Gastrocnemius medialis (tissue), 4 donors: ENCODE measurements around the gene SDCCAG8. TPM values are rescaled to one million over a fixed set of nuclear protein-coding genes. Genes with fewer than 3 reads are reported as not detected.
A peak's percentile ranks its signal among the peaks of the same experiment; 100 is the strongest.

Experiments
- ATAC-seq, 2 donors: fragments of 150-250 bp; one replicate each; pipeline ENCODE4 v1.9.1; 2016
- DNase-seq, 2 donors: peaks; one replicate each; pipeline ENCODE4 v3.0.0-alpha.2; 2019
- H3K27ac ChIP-seq, 4 donors: fragments of 200-600 bp; sonication (generic); 1 replicate in 1 of 4; 2 replicates in 3 of 4; pipeline ENCODE4 v1.5.1; 2016 to 2018; ENCODE audit warnings: mild to moderate bottlenecking in 2 of 4, moderate library complexity in 1 of 4
- H3K27me3 ChIP-seq, 3 donors: fragments of 200-600 bp; sonication (generic) in 2 of 3; 1 replicate in 1 of 3; 2 replicates in 2 of 3; pipeline versions ENCODE4 v1.5.1 to v1.6.0; 2016 to 2019; ENCODE audit warnings: mild to moderate bottlenecking in 1 of 3, moderate library complexity in 1 of 3
- H3K36me3 ChIP-seq, 2 donors: fragments of 200-600 bp; sonication (generic) in 1 of 2; one replicate each; pipeline ENCODE4 v1.5.1; 2017 to 2018
- H3K4me1 ChIP-seq, 2 donors: fragments of 200-600 bp; sonication (generic) in 1 of 2; one replicate each; pipeline ENCODE4 v1.5.1; 2016 to 2017; ENCODE audit warnings: mild to moderate bottlenecking in 2 of 2
- H3K4me3 ChIP-seq, 4 donors: fragments of 200-600 bp; sonication (generic) in 3 of 4; 1 replicate in 1 of 4; 2 replicates in 3 of 4; pipeline ENCODE4 v1.5.1; 2016 to 2019; ENCODE audit warnings: mild to moderate bottlenecking in 2 of 4
- H3K9me3 ChIP-seq, 3 donors: fragments of 200-600 bp; sonication (generic) in 2 of 3; 1 replicate in 1 of 3; 2 replicates in 2 of 3; pipeline ENCODE4 v1.5.1; 2016 to 2019
- POLR2A ChIP-seq, 2 donors: fragments of 450-650 bp; IDR thresholded peaks; one replicate each; pipeline ENCODE4 v1.6.1; 2017; ENCODE audit warnings: antibody characterized with exemption in 2 of 2, mild to moderate bottlenecking in 2 of 2, moderate library complexity in 2 of 2
- in situ Hi-C, 4 donors: fragments of 200-750 bp; cut with MboI; loops; one replicate each; pipeline versions ENCODE4 v1.15.0 to v1.8.0; 2017; ENCODE audit warnings: low sequenced_read_pairs in 4 of 4
- intact Hi-C: fragments of 100-400 bp; cut with DNase I; formaldehyde crosslinking; loops from one replicate; pipeline ENCODE4 v1.15.1; 2023; ENCODE audit warnings: low total_unique reads
- total RNA-seq, 4 donors: library from RNA; depleted of rRNA; stranded (reverse); fragments of >200 nt; gene quantifications; one replicate each; pipeline versions ENCODE4 v1.1.0 to v1.2.3, GENCODE V29; 2016
- TF ChIP-seq, protein P1 (sequence below), 5 experiments: fragments of 450-650 bp in 3 of 5; fragments of 200-600 bp in 2 of 5; sonication (generic) in 2 of 5; IDR thresholded peaks in 4 of 5; conservative IDR thresholded peaks in 1 of 5; 1 replicate in 4 of 5; 2 replicates in 1 of 5; pipeline ENCODE4 v1.5.1; 2016 to 2019; ENCODE audit warnings: antibody characterized with exemption in 5 of 5, mild to moderate bottlenecking in 3 of 5, moderate library complexity in 3 of 5

SDCCAG8 gene
- total RNA-seq, 4 donors from 2014 or later = 12.3 to 33.9 (median 26.1) TPM

DNA sequence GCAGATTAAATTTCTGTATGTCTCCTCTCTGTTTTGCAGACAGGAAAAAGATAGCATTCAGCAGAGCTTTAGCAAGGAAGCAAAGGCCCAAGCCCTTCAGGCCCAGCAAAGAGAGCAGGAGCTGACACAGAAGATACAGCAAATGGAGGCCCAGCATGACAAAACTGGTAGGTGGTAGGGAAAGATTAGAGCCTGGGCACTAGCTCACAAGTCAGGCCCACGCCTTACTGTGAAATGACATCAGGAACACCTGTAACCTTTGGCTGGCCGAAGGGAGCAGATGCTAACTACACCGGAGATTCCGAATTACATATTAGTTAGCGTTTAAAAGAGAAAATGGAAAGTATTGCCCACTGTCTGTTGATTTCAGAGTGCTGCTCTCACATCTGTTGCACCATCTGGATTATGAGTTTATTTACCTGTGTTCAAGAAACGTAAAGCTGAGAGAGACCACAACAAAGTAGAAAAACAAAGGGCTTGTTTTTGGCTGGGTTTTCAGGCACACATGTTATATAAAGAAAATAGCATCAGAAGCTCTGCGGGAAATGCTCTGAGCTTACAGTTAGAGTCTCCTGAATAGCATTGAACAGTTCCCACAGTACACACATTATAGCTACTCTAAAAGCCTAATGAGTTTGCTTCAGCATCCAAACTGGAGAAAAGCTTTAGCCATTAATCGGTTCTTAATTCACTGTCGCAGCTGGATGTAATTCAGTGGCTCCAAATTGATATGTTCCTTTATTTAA lies 160.0 kb downstream of the SDCCAG8 start:
- H3K4me1 ChIP-seq = no peaks in the 10 kb centered on the region
- no peak for DNase-seq
- H3K36me3 ChIP-seq = peaks cover 0 to 10% of the 10 kb centered on the region in 2 donors
- no peak for ATAC-seq
- H3K27me3 ChIP-seq = no peaks in the 10 kb centered on the region
- no peak overlapping the region for H3K4me3 ChIP-seq
- TF ChIP-seq POLR2A (IDR thresholded peaks at IDR 0.05) = no peak
- TF ChIP-seq, protein P1, sequence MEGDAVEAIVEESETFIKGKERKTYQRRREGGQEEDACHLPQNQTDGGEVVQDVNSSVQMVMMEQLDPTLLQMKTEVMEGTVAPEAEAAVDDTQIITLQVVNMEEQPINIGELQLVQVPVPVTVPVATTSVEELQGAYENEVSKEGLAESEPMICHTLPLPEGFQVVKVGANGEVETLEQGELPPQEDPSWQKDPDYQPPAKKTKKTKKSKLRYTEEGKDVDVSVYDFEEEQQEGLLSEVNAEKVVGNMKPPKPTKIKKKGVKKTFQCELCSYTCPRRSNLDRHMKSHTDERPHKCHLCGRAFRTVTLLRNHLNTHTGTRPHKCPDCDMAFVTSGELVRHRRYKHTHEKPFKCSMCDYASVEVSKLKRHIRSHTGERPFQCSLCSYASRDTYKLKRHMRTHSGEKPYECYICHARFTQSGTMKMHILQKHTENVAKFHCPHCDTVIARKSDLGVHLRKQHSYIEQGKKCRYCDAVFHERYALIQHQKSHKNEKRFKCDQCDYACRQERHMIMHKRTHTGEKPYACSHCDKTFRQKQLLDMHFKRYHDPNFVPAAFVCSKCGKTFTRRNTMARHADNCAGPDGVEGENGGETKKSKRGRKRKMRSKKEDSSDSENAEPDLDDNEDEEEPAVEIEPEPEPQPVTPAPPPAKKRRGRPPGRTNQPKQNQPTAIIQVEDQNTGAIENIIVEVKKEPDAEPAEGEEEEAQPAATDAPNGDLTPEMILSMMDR (IDR thresholded peaks at IDR 0.05 in 4 of 5, conservative IDR thresholded peaks at IDR 0.05 in 1 of 5) = no peak
- no peak overlapping the region for H3K27ac ChIP-seq
- in situ Hi-C loops (no loop called here), intact Hi-C loops (no loop called here)
- H3K9me3 ChIP-seq = no peaks in the 10 kb centered on the region

DNA sequence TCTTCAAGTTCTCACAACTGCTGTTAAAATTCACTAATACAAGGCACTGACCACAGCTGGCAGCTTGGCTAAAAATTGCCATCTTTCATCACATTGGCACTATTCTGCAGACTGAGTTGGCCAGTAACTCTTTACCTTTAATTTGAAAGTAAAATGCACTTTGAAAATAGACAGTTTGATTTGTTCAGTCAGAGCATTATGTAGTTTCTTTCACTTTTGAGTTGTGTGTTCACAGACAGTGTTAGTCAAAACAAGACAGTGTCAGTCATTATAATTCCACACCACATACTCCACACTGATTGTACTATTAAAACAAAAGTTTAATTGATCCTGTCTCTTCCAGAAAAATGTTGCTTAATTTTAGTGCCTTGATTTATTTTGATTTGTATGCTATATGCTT lies 160.7 kb downstream of the SDCCAG8 start:
- in situ Hi-C loops (no loop called here), intact Hi-C loops (no loop called here)
- H3K4me1 ChIP-seq = peaks cover 3 to 4% of the 10 kb centered on the region in 2 donors
- no peak for ATAC-seq
- DNase-seq = no peak
- H3K36me3 ChIP-seq = peaks cover 0 to 10% of the 10 kb centered on the region in 2 donors
- no peak overlapping the region for H3K27ac ChIP-seq
- H3K27me3 ChIP-seq = no peaks in the 10 kb centered on the region
- H3K4me3 ChIP-seq = no peak overlapping the region
- no peak for TF ChIP-seq POLR2A (IDR thresholded peaks at IDR 0.05)
- TF ChIP-seq, protein P1 (IDR thresholded peaks at IDR 0.05 in 4 of 5, conservative IDR thresholded peaks at IDR 0.05 in 1 of 5) = no peak
- no peaks in the 10 kb centered on the region for H3K9me3 ChIP-seq

- TF ChIP-seq POLR2A (IDR thresholded peaks at IDR 0.05) = no peak
- TF ChIP-seq, protein P1 (IDR thresholded peaks at IDR 0.05 in 4 of 5, conservative IDR thresholded peaks at IDR 0.05 in 1 of 5) = no peak
- peaks cover 0 to 10% of the 10 kb centered on the region in 2 donors for H3K36me3 ChIP-seq
- no peaks in the 10 kb centered on the region for H3K27me3 ChIP-seq
- DNase-seq (no peak), ATAC-seq (no peak)
- no peaks in the 10 kb centered on the region for H3K9me3 ChIP-seq
- peaks cover 14 to 17% of the 10 kb centered on the region in 2 donors for H3K4me1 ChIP-seq
- in situ Hi-C loops = no loop called here
- intact Hi-C loops = no loop called here
- peak overlapping the region in 3 of 4 donors; percentile 74 to 87 (median 77) for H3K27ac ChIP-seq
- H3K4me3 ChIP-seq = no peak overlapping the region
Measured at GRCh38 chr1:243420016-243420945, 164.4 kb downstream of the SDCCAG8 start.

- TF ChIP-seq POLR2A (IDR thresholded peaks at IDR 0.05) = no peak
- TF ChIP-seq, protein P1 (IDR thresholded peaks at IDR 0.05 in 4 of 5, conservative IDR thresholded peaks at IDR 0.05 in 1 of 5) = no peak
- peaks cover 0 to 3% of the 10 kb centered on the region in 2 donors for H3K36me3 ChIP-seq
- DNase-seq = no peak
- no peaks in the 10 kb centered on the region for H3K27me3 ChIP-seq
- no peaks in the 10 kb centered on the region for H3K9me3 ChIP-seq
- H3K27ac ChIP-seq = peak overlapping the region; percentile 57 to 87 (median 76)
- ATAC-seq = peak; percentile 75 to 81
- in situ Hi-C loops (no loop called here), intact Hi-C loops (no loop called here)
- H3K4me3 ChIP-seq = peak overlapping the region in 3 of 4 donors; percentile 24 to 43 (median 34)
- H3K4me1 ChIP-seq = peaks cover 14 to 17% of the 10 kb centered on the region in 2 donors
Measured at GRCh38 chr1:243420946-243421685, 165.3 kb downstream of the SDCCAG8 start.
